Vagina (tissue), 2 donors: ENCODE results near the gene C19orf38.

ENCODE experiments used
- POLR2AphosphoS5 ChIP-seq, 2 donors: sonication (generic); formaldehyde crosslinking; IDR thresholded peaks; one replicate each; pipeline ENCODE4 v1.9.0; 2017; ENCODE audit warnings: antibody characterized with exemption in 2 of 2, mild to moderate bottlenecking in 2 of 2, low read depth in 1 of 2; ENCODE audit not compliant: insufficient read depth in 1 of 2
- TF ChIP-seq, protein P1 (sequence below), 3 experiments: fragments of 450-650 bp in 2 of 3; fragments of 200-600 bp in 1 of 3; sonication (generic) in 1 of 3; IDR thresholded peaks; one replicate each; pipeline ENCODE4 v1.5.1; 2017 to 2019; ENCODE audit warnings: antibody characterized with exemption in 3 of 3, mild to moderate bottlenecking in 2 of 3, moderate library complexity in 2 of 3

DNA sequence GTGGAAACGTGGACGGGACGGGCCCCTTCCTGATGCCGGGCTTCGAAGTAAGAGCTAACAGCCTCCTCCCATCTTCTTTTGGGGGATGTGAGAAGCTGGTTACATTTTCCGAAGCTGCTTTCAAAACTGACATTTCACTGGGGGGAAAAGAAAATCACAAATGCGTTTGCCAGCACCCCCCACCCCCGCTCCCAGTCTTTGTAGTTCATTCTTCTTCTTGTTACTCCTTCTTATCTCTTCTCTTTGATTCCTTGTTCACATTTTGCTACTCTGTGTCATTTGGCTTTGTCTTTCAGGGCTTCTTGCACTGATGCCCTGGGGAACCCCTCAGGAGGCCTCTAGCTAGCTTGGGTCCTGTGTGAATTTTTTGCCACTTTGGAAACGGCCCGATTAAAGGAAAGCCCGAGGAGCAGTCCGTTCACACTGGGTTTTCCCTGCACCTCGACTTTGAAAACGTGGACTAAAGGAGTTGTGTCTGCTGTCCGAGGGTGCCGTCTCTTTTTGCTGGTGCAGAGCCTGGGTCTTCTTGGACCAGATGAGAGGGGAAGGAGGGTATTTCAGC is 24.4 kb downstream of the C19orf38 start:
- TF ChIP-seq, protein P1, sequence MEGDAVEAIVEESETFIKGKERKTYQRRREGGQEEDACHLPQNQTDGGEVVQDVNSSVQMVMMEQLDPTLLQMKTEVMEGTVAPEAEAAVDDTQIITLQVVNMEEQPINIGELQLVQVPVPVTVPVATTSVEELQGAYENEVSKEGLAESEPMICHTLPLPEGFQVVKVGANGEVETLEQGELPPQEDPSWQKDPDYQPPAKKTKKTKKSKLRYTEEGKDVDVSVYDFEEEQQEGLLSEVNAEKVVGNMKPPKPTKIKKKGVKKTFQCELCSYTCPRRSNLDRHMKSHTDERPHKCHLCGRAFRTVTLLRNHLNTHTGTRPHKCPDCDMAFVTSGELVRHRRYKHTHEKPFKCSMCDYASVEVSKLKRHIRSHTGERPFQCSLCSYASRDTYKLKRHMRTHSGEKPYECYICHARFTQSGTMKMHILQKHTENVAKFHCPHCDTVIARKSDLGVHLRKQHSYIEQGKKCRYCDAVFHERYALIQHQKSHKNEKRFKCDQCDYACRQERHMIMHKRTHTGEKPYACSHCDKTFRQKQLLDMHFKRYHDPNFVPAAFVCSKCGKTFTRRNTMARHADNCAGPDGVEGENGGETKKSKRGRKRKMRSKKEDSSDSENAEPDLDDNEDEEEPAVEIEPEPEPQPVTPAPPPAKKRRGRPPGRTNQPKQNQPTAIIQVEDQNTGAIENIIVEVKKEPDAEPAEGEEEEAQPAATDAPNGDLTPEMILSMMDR (IDR thresholded peaks at IDR 0.05), result no peak
- TF ChIP-seq POLR2AphosphoS5 (IDR thresholded peaks at IDR 0.05; ENCODE audit: insufficient read depth in 1 of 2, low read depth in 1 of 2), result no peak
